HCT116 (cell line): ENCODE measurements around the gene TBKBP1.

Experiments
- ATF3 ChIP-seq: IDR thresholded peaks from 2 replicates; pipeline ENCODE4 v1.6.1; 2012
- CTCF ChIP-seq, 3 experiments: fragments of 200-600 bp in 1 of 3; sonication (generic) in 1 of 3; IDR thresholded peaks in 2 of 3; conservative IDR thresholded peaks in 1 of 3; 2 replicates each; pipeline ENCODE4 v1.5.1; 2012 to 2017; ENCODE audit warnings: low read depth in 2 of 3, low read length in 2 of 3, antibody characterized with exemption in 1 of 3, borderline replicate concordance in 1 of 3, control low read depth in 1 of 3, mild to moderate bottlenecking in 1 of 3, mixed read lengths in 1 of 3, mixed run types in 1 of 3, moderate library complexity in 1 of 3; ENCODE audit not compliant: insufficient read depth in 1 of 3
- EZH2 ChIP-seq: fragments of 200-600 bp; sonication (generic); IDR thresholded peaks from 2 replicates; pipeline ENCODE4 v1.6.1; 2017; ENCODE audit warnings: antibody characterized with exemption, mixed run types
- JUND ChIP-seq: IDR thresholded peaks from 2 replicates; pipeline ENCODE4 v1.6.1; 2012
- MAX ChIP-seq: IDR thresholded peaks from 2 replicates; pipeline ENCODE4 v1.6.1; 2012
- POLR2A ChIP-seq: IDR thresholded peaks from 2 replicates; pipeline ENCODE4 v1.7.0; 2011; ENCODE audit warnings: borderline replicate concordance; ENCODE audit not compliant: insufficient read depth, insufficient read length; ENCODE audit errors: extremely low read depth
- POLR2AphosphoS5 ChIP-seq: IDR thresholded peaks from 2 replicates; pipeline ENCODE4 v1.6.1; 2011; ENCODE audit warnings: mild to moderate bottlenecking, low read depth, low read length, moderate library complexity
- SIN3A ChIP-seq: IDR thresholded peaks from 2 replicates; pipeline ENCODE4 v1.6.1; 2012; ENCODE audit warnings: low read depth
- YY1 ChIP-seq: IDR thresholded peaks from 2 replicates; pipeline ENCODE4 v1.6.1; 2011; ENCODE audit warnings: low read length, low read depth, moderate library complexity, mild to moderate bottlenecking; ENCODE audit not compliant: insufficient replicate concordance; ENCODE audit errors: extremely low read depth
- ZBTB33 ChIP-seq: IDR thresholded peaks from 2 replicates; pipeline ENCODE4 v1.6.1; 2011; ENCODE audit warnings: mild to moderate bottlenecking, low read length, moderate library complexity; ENCODE audit not compliant: insufficient replicate concordance; ENCODE audit errors: extremely low read depth
- ZNF274 ChIP-seq: fragments of 200-500 bp; sonication (Bioruptor generic); IDR thresholded peaks from 2 replicates; pipeline ENCODE4 v1.6.1; 2014; ENCODE audit warnings: mild to moderate bottlenecking, low read depth, low read length, inconsistent platforms

- no peak for TF ChIP-seq CTCF (IDR thresholded peaks at IDR 0.05 in 2 of 3, conservative IDR thresholded peaks at IDR 0.05 in 1 of 3; ENCODE audit: borderline replicate concordance in 1 of 3, insufficient read depth in 1 of 3, low read depth in 2 of 3, low read length in 2 of 3)
- TF ChIP-seq POLR2AphosphoS5: no peak
- TF ChIP-seq MAX: no peak
- TF ChIP-seq YY1: no peak
- no peak for TF ChIP-seq POLR2A
- TF ChIP-seq SIN3A: no peak
- TF ChIP-seq JUND: no peak
- no peak for TF ChIP-seq ZNF274
- TF ChIP-seq EZH2: no peak
- TF ChIP-seq ZBTB33: no peak
- no peak for TF ChIP-seq ATF3
These were observed 26.2 kb downstream of the TBKBP1 start for GRCh38 chr17:47720196-47720595.
